Activated B cell treated with CpG ODN at 0.5 μM for 24 hours (primary cell): Measurements from ENCODE around the gene KIR2DL4. TPM values are rescaled to one million over a fixed set of nuclear protein-coding genes. Genes with fewer than 3 reads are reported as not detected.
"Not testable (repeated sequence)": the region's sequence is repeated elsewhere in the genome, so short reads cannot be mapped to it uniquely, and the experiment has no call there.

ENCODE experiments used
- ATAC-seq: fragments of 200-7000 bp; cut with Tn5 transposase; one replicate; pipeline ENCODE4 v1.10.0; 2021; ENCODE audit warnings: low read depth, mild to moderate bottlenecking, moderate library complexity
- CTCF ChIA-PET: fragments of 350-600 bp; sonication (Branson Sonifier 250); formaldehyde crosslinking; loops from one replicate; lab custom pipeline; 2021; ENCODE audit warnings: antibody characterized with exemption; lab: Charles Lee
- POLR2A ChIA-PET: fragments of 350-600 bp; sonication (Branson Sonifier 250); formaldehyde crosslinking; loops from one replicate; lab custom pipeline; 2021; ENCODE audit warnings: antibody characterized with exemption; lab: Charles Lee
- DNase-seq: peaks from one replicate; pipeline ENCODE4 v3.0.0; 2022
- H3K27ac Mint-ChIP-seq: one replicate; pipeline ENCODE4 v1.8.0; 2020; ENCODE audit warnings: mixed read lengths
- H3K27me3 Mint-ChIP-seq: one replicate; pipeline ENCODE4 v1.8.0; 2021; ENCODE audit warnings: mixed read lengths
- H3K36me3 Mint-ChIP-seq: one replicate; pipeline ENCODE4 v1.8.0; 2021; ENCODE audit warnings: low read depth, mixed read lengths
- H3K4me1 Mint-ChIP-seq: one replicate; pipeline ENCODE4 v1.8.0; 2021; ENCODE audit warnings: mixed read lengths
- H3K4me3 Mint-ChIP-seq: one replicate; pipeline ENCODE4 v1.8.0; 2020; ENCODE audit warnings: mild to moderate bottlenecking, mixed read lengths
- H3K9me3 Mint-ChIP-seq: one replicate; pipeline ENCODE4 v1.8.0; 2020; ENCODE audit warnings: mixed read lengths
- intact Hi-C: fragments of 100-400 bp; cut with micrococcal nuclease; formaldehyde crosslinking; loops from one replicate; pipeline ENCODE4 v1.15.1; 2024
- total RNA-seq: library from RNA; stranded (reverse); gene quantifications from 2 replicates; pipeline ENCODE4 v1.2.3, GENCODE V29; 2022
- TF ChIP-seq, protein P1 (sequence below): fragments of 200-600 bp; IDR thresholded peaks from one replicate; pipeline ENCODE4 v1.8.0; 2022; ENCODE audit warnings: antibody characterized with exemption, mild to moderate bottlenecking

The KIR2DL4 gene
- total RNA-seq, 1 donor from 2014 or later, result not detected

DNA sequence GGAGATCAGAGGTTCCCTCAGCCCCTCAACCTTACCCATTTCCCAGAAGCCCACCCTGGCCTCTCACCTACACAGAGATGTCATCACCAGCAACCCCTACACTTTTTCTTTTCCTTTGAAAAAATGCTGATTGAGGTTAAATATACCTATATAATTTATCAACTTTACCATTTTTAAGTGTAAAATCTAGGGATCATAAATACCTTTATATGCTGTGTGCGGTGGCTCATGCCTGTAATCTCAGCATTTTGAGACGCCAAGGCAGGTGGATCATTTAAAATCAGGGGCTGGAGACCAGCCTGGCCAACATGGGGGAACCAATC lies 3.1 kb downstream of the KIR2DL4 start:
- ChIA-PET POLR2A (no interaction called here), CTCF (no interaction called here)
- intact Hi-C loops, result no loop called here

GRCh38 chr19:54814571-54814970 lies 11.2 kb downstream of the KIR2DL4 start:
- not testable (repeated sequence) for H3K27ac Mint-ChIP-seq

More for the DNA sequence above, 3.1 kb downstream of the KIR2DL4 start:
- no peak for ATAC-seq
- no peak for DNase-seq
- Mint-ChIP-seq H3K9me3 (peaks cover 2% of the 10 kb centered on the region), H3K4me3 (no peak overlapping the region), H3K4me1 (no peaks in the 10 kb centered on the region), H3K36me3 (no peaks in the 10 kb centered on the region), H3K27me3 (peaks cover 26% of the 10 kb centered on the region), H3K27ac (no peak overlapping the region)
- TF ChIP-seq, protein P1, sequence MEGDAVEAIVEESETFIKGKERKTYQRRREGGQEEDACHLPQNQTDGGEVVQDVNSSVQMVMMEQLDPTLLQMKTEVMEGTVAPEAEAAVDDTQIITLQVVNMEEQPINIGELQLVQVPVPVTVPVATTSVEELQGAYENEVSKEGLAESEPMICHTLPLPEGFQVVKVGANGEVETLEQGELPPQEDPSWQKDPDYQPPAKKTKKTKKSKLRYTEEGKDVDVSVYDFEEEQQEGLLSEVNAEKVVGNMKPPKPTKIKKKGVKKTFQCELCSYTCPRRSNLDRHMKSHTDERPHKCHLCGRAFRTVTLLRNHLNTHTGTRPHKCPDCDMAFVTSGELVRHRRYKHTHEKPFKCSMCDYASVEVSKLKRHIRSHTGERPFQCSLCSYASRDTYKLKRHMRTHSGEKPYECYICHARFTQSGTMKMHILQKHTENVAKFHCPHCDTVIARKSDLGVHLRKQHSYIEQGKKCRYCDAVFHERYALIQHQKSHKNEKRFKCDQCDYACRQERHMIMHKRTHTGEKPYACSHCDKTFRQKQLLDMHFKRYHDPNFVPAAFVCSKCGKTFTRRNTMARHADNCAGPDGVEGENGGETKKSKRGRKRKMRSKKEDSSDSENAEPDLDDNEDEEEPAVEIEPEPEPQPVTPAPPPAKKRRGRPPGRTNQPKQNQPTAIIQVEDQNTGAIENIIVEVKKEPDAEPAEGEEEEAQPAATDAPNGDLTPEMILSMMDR, result no peak

GRCh38 chr19:54816251-54816650 lies 12.8 kb downstream of the KIR2DL4 start, which contains the start of gene KIR3DL1:
TSS of gene KIR3DL1 (plus strand) at chr19:54816468.
- ATAC-seq, POLR2A ChIA-PET, H3K36me3 Mint-ChIP-seq, H3K27ac Mint-ChIP-seq, CTCF ChIA-PET, DNase-seq, intact Hi-C loops, H3K4me3 Mint-ChIP-seq, H3K4me1 Mint-ChIP-seq, H3K9me3 Mint-ChIP-seq: not testable (repeated sequence)
- peaks cover 21% of the 10 kb centered on the region for H3K27me3 Mint-ChIP-seq

More at GRCh38 chr19:54814571-54814970, 11.2 kb downstream of the KIR2DL4 start:
- intact Hi-C loops, H3K4me1 Mint-ChIP-seq, DNase-seq, CTCF ChIA-PET, ATAC-seq, H3K9me3 Mint-ChIP-seq, H3K4me3 Mint-ChIP-seq, POLR2A ChIA-PET, H3K36me3 Mint-ChIP-seq: not testable (repeated sequence)
- peaks cover 25% of the 10 kb centered on the region for H3K27me3 Mint-ChIP-seq

DNA sequence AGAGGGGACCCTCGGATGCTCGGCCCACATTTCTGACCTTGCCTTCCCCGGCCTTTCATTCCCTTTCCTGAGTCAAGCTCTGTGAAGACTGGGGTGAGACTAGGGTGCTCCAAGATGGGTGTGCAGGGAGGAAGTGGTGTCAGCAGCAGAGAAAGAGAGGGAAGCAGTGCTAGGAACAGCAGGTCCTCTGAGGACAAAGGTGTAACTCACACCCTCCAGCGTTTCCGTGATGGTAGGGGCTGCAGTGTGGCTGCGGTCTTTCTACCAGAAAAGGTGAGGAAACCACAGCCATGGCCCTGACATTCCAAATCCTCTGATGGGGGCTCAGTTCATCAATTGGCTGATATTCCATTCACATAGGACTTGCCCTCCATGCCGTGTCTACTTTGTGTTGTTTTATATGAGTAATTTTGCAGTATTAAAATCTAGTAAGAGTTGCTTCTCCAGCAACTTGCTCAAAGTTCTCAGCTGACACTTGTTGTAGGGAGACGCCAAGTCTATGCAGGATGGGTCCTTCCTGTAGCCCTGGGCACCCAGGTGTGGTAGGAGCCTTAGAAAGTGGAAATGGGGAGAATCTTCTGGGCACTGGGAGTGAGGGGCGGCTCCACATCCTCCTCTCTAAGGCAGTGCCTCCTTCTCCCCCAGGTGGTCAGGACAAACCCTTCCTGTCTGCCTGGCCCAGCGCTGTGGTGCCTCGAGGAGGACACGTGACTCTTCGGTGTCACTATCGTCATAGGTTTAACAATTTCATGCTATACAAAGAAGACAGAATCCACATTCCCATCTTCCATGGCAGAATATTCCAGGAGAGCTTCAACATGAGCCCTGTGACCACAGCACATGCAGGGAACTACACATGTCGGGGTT lies 14.5 kb downstream of the KIR2DL4 start:
- no peaks in the 10 kb centered on the region for H3K9me3 Mint-ChIP-seq
- TF ChIP-seq, protein P1, result no peak
- ATAC-seq, result no peak
- ChIA-PET POLR2A (no interaction called here), CTCF (no interaction called here)
- no peaks in the 10 kb centered on the region for H3K36me3 Mint-ChIP-seq
- H3K27me3 Mint-ChIP-seq, result peaks cover 22% of the 10 kb centered on the region
- intact Hi-C loops, result no loop called here
- H3K4me1 Mint-ChIP-seq, result no peaks in the 10 kb centered on the region
- DNase-seq, result no peak
- H3K27ac Mint-ChIP-seq, result no peak overlapping the region
- H3K4me3 Mint-ChIP-seq, result no peak overlapping the region

DNA sequence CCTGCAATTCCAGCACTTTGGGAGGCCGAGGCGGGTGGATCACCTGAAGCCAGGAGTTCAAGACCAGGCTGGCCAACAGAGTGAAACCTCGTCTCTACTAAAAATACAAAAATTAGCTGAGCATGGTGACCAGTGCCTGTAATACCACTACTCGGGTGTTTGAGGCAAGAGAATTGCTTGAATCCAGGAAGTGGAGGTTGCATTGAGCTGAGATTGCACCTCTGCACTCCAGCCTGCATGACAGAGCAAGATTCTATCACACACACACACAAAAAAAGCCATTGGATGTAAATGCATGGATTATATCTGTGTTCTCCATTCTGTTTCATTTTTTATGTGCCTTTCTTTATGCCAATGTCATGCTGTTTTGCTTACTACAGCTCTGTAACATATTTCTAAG lies 21.0 kb downstream of the KIR2DL4 start:
- H3K36me3 Mint-ChIP-seq, POLR2A ChIA-PET, H3K9me3 Mint-ChIP-seq, intact Hi-C loops, H3K4me3 Mint-ChIP-seq, ATAC-seq, DNase-seq, H3K4me1 Mint-ChIP-seq, CTCF ChIA-PET, H3K27ac Mint-ChIP-seq: not testable (repeated sequence)
- peaks cover 15% of the 10 kb centered on the region for H3K27me3 Mint-ChIP-seq

- H3K9me3 Mint-ChIP-seq, POLR2A ChIA-PET, DNase-seq, intact Hi-C loops, H3K4me1 Mint-ChIP-seq, ATAC-seq, CTCF ChIA-PET, H3K4me3 Mint-ChIP-seq, H3K36me3 Mint-ChIP-seq, H3K27ac Mint-ChIP-seq: not testable (repeated sequence)
- H3K27me3 Mint-ChIP-seq, result peaks cover 16% of the 10 kb centered on the region
Measured at GRCh38 chr19:54825326-54825725, 21.9 kb downstream of the KIR2DL4 start.

- H3K9me3 Mint-ChIP-seq, intact Hi-C loops, DNase-seq, ATAC-seq, H3K4me1 Mint-ChIP-seq, H3K36me3 Mint-ChIP-seq, H3K4me3 Mint-ChIP-seq, CTCF ChIA-PET, POLR2A ChIA-PET, H3K27ac Mint-ChIP-seq: not testable (repeated sequence)
- peaks cover 16% of the 10 kb centered on the region for H3K27me3 Mint-ChIP-seq
Measured at GRCh38 chr19:54828064-54828463, 24.7 kb downstream of the KIR2DL4 start.

DNA sequence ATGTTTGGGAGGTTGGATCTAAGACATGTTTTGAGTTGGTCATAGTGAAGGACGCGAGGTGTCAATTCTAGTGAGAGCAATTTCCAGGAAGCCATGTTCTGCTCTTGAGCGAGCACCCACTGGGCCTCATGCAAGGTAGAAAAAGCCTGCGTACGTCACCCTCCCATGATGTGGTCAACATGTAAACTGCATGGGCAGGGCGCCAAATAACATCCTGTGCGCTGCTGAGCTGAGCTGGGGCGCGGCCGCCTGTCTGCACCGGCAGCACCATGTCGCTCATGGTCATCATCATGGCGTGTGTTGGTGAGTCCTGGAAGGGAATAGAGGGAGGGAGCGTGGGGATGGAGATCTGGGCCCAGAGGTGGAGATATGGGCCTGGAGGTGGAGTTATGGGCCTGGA lies 29.1 kb downstream of the KIR2DL4 start, which contains the start of gene KIR2DS4:
Gene KIR2DS4 (plus strand): TSS at position 181 of the 400 bp plus-strand sequence.
- H3K9me3 Mint-ChIP-seq, H3K4me3 Mint-ChIP-seq, CTCF ChIA-PET, ATAC-seq, H3K27ac Mint-ChIP-seq, H3K27me3 Mint-ChIP-seq, DNase-seq, POLR2A ChIA-PET, intact Hi-C loops, H3K4me1 Mint-ChIP-seq, H3K36me3 Mint-ChIP-seq: not testable (repeated sequence)

DNA sequence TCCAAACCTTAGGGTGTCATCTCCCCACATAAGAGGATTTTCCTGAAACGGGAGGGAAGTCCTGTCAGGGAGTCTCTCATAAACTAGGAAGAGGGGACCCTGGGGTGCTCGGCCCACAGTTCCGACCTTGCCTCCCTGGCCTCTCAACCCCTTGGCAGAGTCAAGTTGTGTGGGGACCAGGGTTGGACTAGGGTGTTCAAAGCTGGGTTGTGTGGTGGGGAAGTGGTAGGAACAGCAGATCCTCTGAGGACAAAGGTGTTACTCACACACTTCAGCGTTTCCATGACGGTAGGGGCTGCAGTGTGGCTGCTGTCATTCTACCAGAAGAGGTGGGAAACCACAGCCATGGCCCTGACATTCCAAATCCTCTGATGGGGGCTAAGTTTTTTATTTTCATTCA lies 31.7 kb downstream of the KIR2DL4 start:
- H3K9me3 Mint-ChIP-seq, H3K27ac Mint-ChIP-seq, DNase-seq, H3K36me3 Mint-ChIP-seq, ATAC-seq, POLR2A ChIA-PET, H3K4me1 Mint-ChIP-seq, H3K27me3 Mint-ChIP-seq, intact Hi-C loops, CTCF ChIA-PET, H3K4me3 Mint-ChIP-seq: not testable (repeated sequence)

DNA sequence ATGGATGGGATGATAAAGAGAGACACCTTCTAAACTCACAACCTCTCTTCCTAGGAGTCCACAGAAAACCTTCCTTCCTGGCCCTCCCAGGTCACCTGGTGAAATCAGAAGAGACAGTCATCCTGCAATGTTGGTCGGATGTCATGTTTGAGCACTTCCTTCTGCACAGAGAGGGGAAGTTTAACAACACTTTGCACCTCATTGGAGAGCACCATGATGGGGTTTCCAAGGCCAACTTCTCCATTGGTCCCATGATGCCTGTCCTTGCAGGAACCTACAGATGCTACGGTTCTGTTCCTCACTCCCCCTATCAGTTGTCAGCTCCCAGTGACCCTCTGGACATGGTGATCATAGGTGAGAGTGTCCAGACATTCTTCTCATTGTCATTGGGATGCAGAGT lies 34.1 kb downstream of the KIR2DL4 start:
- DNase-seq, result not testable (repeated sequence)

More for the DNA sequence above, 34.1 kb downstream of the KIR2DL4 start:
- H3K27ac Mint-ChIP-seq, intact Hi-C loops, H3K27me3 Mint-ChIP-seq, H3K4me3 Mint-ChIP-seq, H3K36me3 Mint-ChIP-seq, POLR2A ChIA-PET, ATAC-seq, H3K9me3 Mint-ChIP-seq, H3K4me1 Mint-ChIP-seq, CTCF ChIA-PET: not testable (repeated sequence)
